ENCODE results near the gene MYOF.

DNA sequence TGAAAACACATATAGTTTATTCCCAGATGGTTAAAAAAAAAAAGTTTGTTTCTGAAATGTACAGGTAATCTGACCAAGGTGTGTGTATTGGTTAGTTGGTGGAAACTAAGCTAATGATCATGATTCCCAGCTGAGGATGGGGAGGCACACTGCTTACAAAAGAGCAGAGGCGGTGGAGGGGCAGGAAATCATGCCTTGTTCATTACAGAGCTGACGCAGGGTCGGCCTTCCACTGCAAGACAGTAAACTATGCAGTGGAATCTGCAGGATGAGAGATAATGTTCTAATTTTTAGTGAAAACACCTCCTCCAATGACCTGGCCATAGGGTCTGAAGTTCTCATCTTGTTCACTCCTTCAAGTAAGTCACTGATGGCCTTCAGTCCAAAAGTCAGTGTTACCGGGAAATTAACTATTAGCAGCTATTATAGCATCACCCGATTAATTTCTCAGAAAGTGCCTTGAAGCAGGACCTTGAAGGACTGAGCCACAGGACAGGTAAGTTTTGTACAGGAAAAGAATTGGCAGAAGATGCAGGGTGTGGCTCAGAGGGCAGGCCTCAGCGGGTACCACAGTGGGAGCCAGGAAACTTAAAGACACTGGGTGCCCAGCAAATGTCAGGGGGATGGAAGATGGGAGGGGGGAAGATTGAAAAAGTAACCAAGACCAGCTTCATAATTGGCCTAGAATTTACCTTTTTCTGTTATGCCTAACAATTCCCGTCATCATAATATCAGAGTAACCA lies 36.0 kb downstream of the MYOF start:
- TF ChIP-seq, protein P1, sequence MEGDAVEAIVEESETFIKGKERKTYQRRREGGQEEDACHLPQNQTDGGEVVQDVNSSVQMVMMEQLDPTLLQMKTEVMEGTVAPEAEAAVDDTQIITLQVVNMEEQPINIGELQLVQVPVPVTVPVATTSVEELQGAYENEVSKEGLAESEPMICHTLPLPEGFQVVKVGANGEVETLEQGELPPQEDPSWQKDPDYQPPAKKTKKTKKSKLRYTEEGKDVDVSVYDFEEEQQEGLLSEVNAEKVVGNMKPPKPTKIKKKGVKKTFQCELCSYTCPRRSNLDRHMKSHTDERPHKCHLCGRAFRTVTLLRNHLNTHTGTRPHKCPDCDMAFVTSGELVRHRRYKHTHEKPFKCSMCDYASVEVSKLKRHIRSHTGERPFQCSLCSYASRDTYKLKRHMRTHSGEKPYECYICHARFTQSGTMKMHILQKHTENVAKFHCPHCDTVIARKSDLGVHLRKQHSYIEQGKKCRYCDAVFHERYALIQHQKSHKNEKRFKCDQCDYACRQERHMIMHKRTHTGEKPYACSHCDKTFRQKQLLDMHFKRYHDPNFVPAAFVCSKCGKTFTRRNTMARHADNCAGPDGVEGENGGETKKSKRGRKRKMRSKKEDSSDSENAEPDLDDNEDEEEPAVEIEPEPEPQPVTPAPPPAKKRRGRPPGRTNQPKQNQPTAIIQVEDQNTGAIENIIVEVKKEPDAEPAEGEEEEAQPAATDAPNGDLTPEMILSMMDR (conservative IDR thresholded peaks at IDR 0.05 in 1 of 2, IDR thresholded peaks at IDR 0.05 in 1 of 2; ENCODE audit: extremely low read depth in 1 of 2, insufficient read depth in 1 of 2, low read depth in 1 of 2, low read length in 2 of 2) = no peak
- TF ChIP-seq EZH2 (IDR thresholded peaks at IDR 0.05; ENCODE audit: borderline replicate concordance, low read length) = no peak
